ENCODE results near the gene SAFB2.

GRCh38 chr19:5591476-5591875, 31.1 kb downstream of the SAFB2 start:
- TF ChIP-seq POLR2A (IDR thresholded peaks at IDR 0.05; ENCODE audit: low read depth, low read length) (no peak), TAF1 (IDR thresholded peaks at IDR 0.05; ENCODE audit: borderline replicate concordance, low read depth, low read length) (no peak), POLR2AphosphoS5 (IDR thresholded peaks at IDR 0.05; ENCODE audit: low read depth, low read length) (no peak)

Data from GM12892 (cell line).